Measurements from ENCODE around the gene MOSPD3.

MOSPD3 gene

GRCh38 chr7:100575206-100575631, 37.1 kb upstream of the MOSPD3 start:
- Histone ChIP-seq H3K79me2 (ENCODE audit: insufficient read depth, low read length) (no peaks in the 10 kb centered on the region), H3K27me3 (ENCODE audit: insufficient read depth, low read length, poor library complexity) (peaks cover 1% of the 10 kb centered on the region), H3K9me3 (ENCODE audit: insufficient read depth, low read length, severe bottlenecking) (no peaks in the 10 kb centered on the region), H3K4me1 (ENCODE audit: insufficient read depth, low read length) (peaks cover 12% of the 10 kb centered on the region), H3K4me3 (ENCODE audit: low read depth in 1 of 2, low read length in 2 of 2) (no peak overlapping the region), H3K4me2 (ENCODE audit: insufficient read depth, low read length) (no peak overlapping the region), H4K20me1 (ENCODE audit: insufficient read depth, low read length) (peaks cover 37% of the 10 kb centered on the region), H2AFZ (ENCODE audit: low read depth, low read length) (no peak overlapping the region), H3K36me3 (ENCODE audit: insufficient read depth, low read length) (peaks cover 70% of the 10 kb centered on the region), H3K27ac (ENCODE audit: low read length) (no peak overlapping the region), H3K9ac (ENCODE audit: low read depth, low read length) (no peak overlapping the region)
- TF ChIP-seq CTCF (IDR thresholded peaks at IDR 0.05; ENCODE audit: borderline replicate concordance, extremely low read depth, low read length, poor library complexity, severe bottlenecking) (no peak), EZH2 (IDR thresholded peaks at IDR 0.05; ENCODE audit: borderline replicate concordance, low read depth, low read length, severe bottlenecking) (no peak)
- ATAC-seq (ENCODE audit: insufficient read depth, low read depth) (no peak), DNase-seq (no peak)

DNA sequence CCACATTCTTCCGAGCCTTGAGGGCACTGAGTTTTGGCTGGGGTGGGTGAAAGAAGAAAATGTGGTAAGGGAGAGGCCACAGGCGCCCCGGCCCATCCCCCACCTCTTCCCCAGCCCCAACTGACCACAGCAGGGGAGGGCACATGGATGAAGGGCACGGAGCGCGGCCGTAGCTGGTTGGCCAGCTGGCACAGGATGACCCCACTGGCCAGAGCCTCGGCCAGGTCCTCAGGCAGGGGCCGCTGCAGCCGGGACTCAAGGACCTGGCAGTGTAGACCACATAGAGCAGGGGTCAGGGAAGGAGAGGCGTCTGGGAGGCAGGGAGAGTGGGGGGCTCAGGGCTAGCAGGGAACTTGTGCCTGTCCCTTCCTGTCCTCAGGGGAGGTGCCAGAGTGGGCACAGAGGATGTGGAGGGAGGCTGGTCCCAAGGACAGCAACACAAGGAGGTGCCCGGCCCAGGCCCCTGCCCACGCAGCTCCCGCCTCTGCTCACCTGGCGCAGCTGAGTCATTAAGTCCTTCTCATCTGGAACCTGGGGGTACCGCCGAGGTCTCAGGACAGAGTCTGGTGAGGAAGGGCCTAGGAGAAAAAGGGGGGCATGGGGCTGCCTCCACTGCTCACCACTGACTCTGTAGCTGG, 36.5 kb upstream of the MOSPD3 start:
- peaks cover 5% of the 10 kb centered on the region for H3K4me1 ChIP-seq (ENCODE audit: insufficient read depth, low read length)
- peaks cover 76% of the 10 kb centered on the region for H3K36me3 ChIP-seq (ENCODE audit: insufficient read depth, low read length)

GRCh38 chr7:100576384-100576993, 35.9 kb upstream of the MOSPD3 start:
- Histone ChIP-seq H3K27me3 (ENCODE audit: insufficient read depth, low read length, poor library complexity) (no peaks in the 10 kb centered on the region), H3K9me3 (ENCODE audit: insufficient read depth, low read length, severe bottlenecking) (no peaks in the 10 kb centered on the region), H3K36me3 (ENCODE audit: insufficient read depth, low read length) (peaks cover 82% of the 10 kb centered on the region), H3K9ac (ENCODE audit: low read depth, low read length) (no peak overlapping the region), H3K79me2 (ENCODE audit: insufficient read depth, low read length) (peaks cover 10% of the 10 kb centered on the region), H2AFZ (ENCODE audit: low read depth, low read length) (no peak overlapping the region), H3K4me2 (ENCODE audit: insufficient read depth, low read length) (no peak overlapping the region), H3K4me3 (ENCODE audit: low read depth in 1 of 2, low read length in 2 of 2) (no peak overlapping the region), H3K4me1 (ENCODE audit: insufficient read depth, low read length) (no peaks in the 10 kb centered on the region; the same call in 1 of the 2 replicates), H3K27ac (ENCODE audit: low read length) (no peak overlapping the region), H4K20me1 (ENCODE audit: insufficient read depth, low read length) (peaks cover 40% of the 10 kb centered on the region)
- TF ChIP-seq EZH2 (IDR thresholded peaks at IDR 0.05; ENCODE audit: borderline replicate concordance, low read depth, low read length, severe bottlenecking), result no peak
- no peak for TF ChIP-seq CTCF (IDR thresholded peaks at IDR 0.05; ENCODE audit: borderline replicate concordance, extremely low read depth, low read length, poor library complexity, severe bottlenecking)
- ATAC-seq (ENCODE audit: insufficient read depth, low read depth) (no peak), DNase-seq (no peak)

More for the DNA sequence above, 36.5 kb upstream of the MOSPD3 start:
- Histone ChIP-seq H3K27ac (ENCODE audit: low read length) (no peak overlapping the region), H3K4me3 (ENCODE audit: low read depth in 1 of 2, low read length in 2 of 2) (no peak overlapping the region), H2AFZ (ENCODE audit: low read depth, low read length) (no peak overlapping the region), H3K79me2 (ENCODE audit: insufficient read depth, low read length) (peaks cover 6% of the 10 kb centered on the region), H3K9ac (ENCODE audit: low read depth, low read length) (no peak overlapping the region), H3K9me3 (ENCODE audit: insufficient read depth, low read length, severe bottlenecking) (no peaks in the 10 kb centered on the region), H4K20me1 (ENCODE audit: insufficient read depth, low read length) (peaks cover 41% of the 10 kb centered on the region), H3K4me2 (ENCODE audit: insufficient read depth, low read length) (no peak overlapping the region), H3K27me3 (ENCODE audit: insufficient read depth, low read length, poor library complexity) (no peaks in the 10 kb centered on the region)
- ATAC-seq (ENCODE audit: insufficient read depth, low read depth) (no peak), DNase-seq (no peak)
- TF ChIP-seq CTCF (IDR thresholded peaks at IDR 0.05; ENCODE audit: borderline replicate concordance, extremely low read depth, low read length, poor library complexity, severe bottlenecking), result no peak
- TF ChIP-seq EZH2 (IDR thresholded peaks at IDR 0.05; ENCODE audit: borderline replicate concordance, low read depth, low read length, severe bottlenecking), result no peak

Data from DND-41 (cell line).